Lower leg skin (tissue), 3 donors: ENCODE data around the gene MYO5A.

Experiments used
- CTCF ChIP-seq, 3 donors: fragments of 450-650 bp; IDR thresholded peaks; one replicate each; pipeline ENCODE4 v1.5.1; 2016; ENCODE audit warnings: antibody characterized with exemption in 3 of 3, mild to moderate bottlenecking in 3 of 3, moderate library complexity in 2 of 3
- POLR2A ChIP-seq, 2 donors: fragments of 450-650 bp; IDR thresholded peaks; one replicate each; pipeline ENCODE4 v1.6.1; 2016 to 2017; ENCODE audit warnings: antibody characterized with exemption in 2 of 2, mild to moderate bottlenecking in 1 of 2, moderate library complexity in 1 of 2

- TF ChIP-seq CTCF (IDR thresholded peaks at IDR 0.05) = no peak
- TF ChIP-seq POLR2A (IDR thresholded peaks at IDR 0.05) = no peak
Measured at GRCh38 chr15:52407374-52407773, 121.3 kb downstream of the MYO5A start.
